ENCODE measurements around the gene SIM1. TPM values are rescaled to one million over a fixed set of nuclear protein-coding genes. Genes with fewer than 3 reads are reported as not detected.

The SIM1 gene
- total and polyA plus RNA-seq, 2 of the 8 experiments (the other 6 are each of a cell fraction or from before 2014, with no cell fraction given) = 0.02 to 0.39 TPM

DNA sequence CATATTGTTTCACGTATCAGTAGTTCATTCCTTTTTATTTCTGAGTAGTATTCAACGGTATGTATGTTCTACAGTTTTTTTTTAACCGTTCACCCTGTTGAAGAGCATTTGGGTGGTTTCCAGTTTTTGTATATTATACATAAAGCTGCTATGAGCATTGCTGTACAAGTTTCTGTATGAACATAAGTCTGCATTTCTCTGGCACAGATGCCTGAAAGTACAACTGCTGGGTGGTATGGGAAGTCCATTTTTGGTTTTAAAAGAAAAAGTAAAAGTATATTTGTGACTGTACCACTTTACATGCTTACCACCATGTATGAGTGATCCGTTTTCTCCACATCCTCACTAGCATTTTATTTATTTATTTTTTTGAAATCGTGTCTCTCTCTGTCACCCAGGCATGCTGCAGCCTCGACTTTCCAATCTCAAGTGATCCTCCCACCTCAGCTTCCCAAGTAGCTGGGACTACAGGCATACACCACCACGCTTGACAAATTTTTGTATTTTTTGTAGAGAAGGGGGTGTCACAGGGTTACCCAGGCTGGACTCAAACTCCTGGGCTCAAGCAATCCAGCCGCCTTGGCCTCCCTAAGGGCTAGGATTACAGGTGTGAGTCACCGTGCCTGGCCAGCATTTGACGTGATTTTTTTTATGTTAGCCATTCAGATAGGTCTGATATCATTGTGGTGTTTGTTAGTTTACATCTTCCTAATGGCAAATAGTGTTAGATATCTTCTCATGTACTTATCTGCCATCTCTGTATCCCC, 11.0 kb upstream of the SIM1 start:
- ChIA-PET CTCF (ENCODE audit: partially characterized antibody) (interaction anchor here (0.9 to 7.5 kb wide), 9 partner anchors 15 to 570 kb away, joined by 3 to 45 read pairs (median 6); no protein-coding TSS in a partner anchor), POLR2A (ENCODE audit: partially characterized antibody) (no interaction called here)
- Histone ChIP-seq H2BK12ac (ENCODE audit: low read depth, low read length) (no peak overlapping the region), H3K27ac (ENCODE audit: low read depth, low read length) (no peak overlapping the region), H4K8ac (ENCODE audit: extremely low read depth, insufficient read depth, low read length) (no peak overlapping the region; the same call in 1 of the 2 replicates), H4K20me1 (replicated peaks in 1 of 2; ENCODE audit: control insufficient read depth in 1 of 2, insufficient read depth in 2 of 2, low read length in 2 of 2) (peaks cover 0 to 1% of the 10 kb centered on the region in 2 experiments), H2AK5ac (ENCODE audit: low read depth, low read length) (no peak overlapping the region), H3K14ac (ENCODE audit: insufficient read length) (no peak overlapping the region), H3K9me3 (ENCODE audit: insufficient read depth in 2 of 2, low read depth in 1 of 2, low read length in 1 of 2) (no peaks in the 10 kb centered on the region), H4K5ac (ENCODE audit: insufficient read length, low read depth, low read length) (no peak overlapping the region), H3K23ac (ENCODE audit: insufficient read length) (no peak overlapping the region), H3K79me2 (ENCODE audit: control insufficient read depth in 1 of 2, insufficient read depth in 2 of 2, low read length in 2 of 2) (no peaks in the 10 kb centered on the region), H3K18ac (ENCODE audit: extremely low read depth, low read length) (no peak overlapping the region), H3K36me3 (ENCODE audit: control insufficient read depth in 2 of 4, insufficient read depth in 4 of 4, low read length in 3 of 4) (no peaks in the 10 kb centered on the region), H2AFZ (ENCODE audit: low read length) (no peak overlapping the region), H3K79me1 (ENCODE audit: low read depth, low read length) (no peaks in the 10 kb centered on the region), H4K91ac (replicated peaks; ENCODE audit: insufficient read length, low read length) (no peak overlapping the region), H2BK120ac (replicated peaks; ENCODE audit: low read depth, low read length) (no peak overlapping the region), H3K4me3 (ENCODE audit: extremely low read depth in 1 of 4, insufficient read depth in 2 of 4, low read depth in 3 of 4, low read length in 4 of 4) (no peak overlapping the region), H3K4ac (replicated peaks; ENCODE audit: insufficient read length, low read depth, low read length) (no peak overlapping the region), H3K9ac (replicated peaks in 1 of 4; ENCODE audit: extremely low read depth in 1 of 4, low read depth in 3 of 4, low read length in 3 of 4) (no peak overlapping the region), H3K23me2 (ENCODE audit: low read depth, low read length) (no peaks in the 10 kb centered on the region; the same call in 1 of the 2 replicates), H3K4me1 (replicated peaks in 1 of 4; ENCODE audit: control insufficient read depth in 3 of 4, insufficient read depth in 4 of 4, low read length in 3 of 4) (no peaks in the 10 kb centered on the region), H3K4me2 (ENCODE audit: insufficient read depth in 1 of 2, low read depth in 2 of 2, low read length in 2 of 2) (no peak overlapping the region), H3K56ac (replicated peaks; ENCODE audit: insufficient read length, low read depth, low read length) (no peak overlapping the region), H2BK5ac (ENCODE audit: low read depth, low read length) (no peak overlapping the region), H2BK15ac (ENCODE audit: low read length) (no peak overlapping the region), H3K27me3 (replicated peaks in 1 of 4; ENCODE audit: control insufficient read depth in 3 of 4, extremely low read depth in 1 of 4, insufficient read depth in 3 of 4, low read length in 3 of 4) (peaks cover 0 to 14% (median 4%) of the 10 kb centered on the region in 4 experiments; a peak in 6 of 7 replicates), H2BK20ac (ENCODE audit: low read length) (no peak overlapping the region)
- WGBS, 2 experiments (ENCODE audit: extremely low coverage in 1 of 2, insufficient coverage in 1 of 2, insufficient read length in 1 of 2, insufficient replicate concordance in 2 of 2, low coverage in 1 of 2, low lambda C conversion rate in 2 of 2, missing lambda C conversion rate in 1 of 2) = 81% methylated on average over 10 of the region's 10 CpGs; no CpG with 5 or more reads in 1 of the 2 experiments
- no peak for TF ChIP-seq POLR2AphosphoS5 (IDR thresholded peaks at IDR 0.05; ENCODE audit: low read depth, low read length)
- TF ChIP-seq CREB1 (IDR thresholded peaks at IDR 0.05) = no peak
- no peak for TF ChIP-seq BRCA1 (IDR thresholded peaks at IDR 0.05; ENCODE audit: low read depth, low read length)
- no peak for TF ChIP-seq NRF1 (IDR thresholded peaks at IDR 0.05; ENCODE audit: low read depth, low read length)
- no peak for TF ChIP-seq KDM1A (IDR thresholded peaks at IDR 0.05; ENCODE audit: borderline replicate concordance, low read length)
- no peak for TF ChIP-seq POU5F1 (IDR thresholded peaks at IDR 0.05; ENCODE audit: low read depth, low read length)
- TF ChIP-seq, protein P1, sequence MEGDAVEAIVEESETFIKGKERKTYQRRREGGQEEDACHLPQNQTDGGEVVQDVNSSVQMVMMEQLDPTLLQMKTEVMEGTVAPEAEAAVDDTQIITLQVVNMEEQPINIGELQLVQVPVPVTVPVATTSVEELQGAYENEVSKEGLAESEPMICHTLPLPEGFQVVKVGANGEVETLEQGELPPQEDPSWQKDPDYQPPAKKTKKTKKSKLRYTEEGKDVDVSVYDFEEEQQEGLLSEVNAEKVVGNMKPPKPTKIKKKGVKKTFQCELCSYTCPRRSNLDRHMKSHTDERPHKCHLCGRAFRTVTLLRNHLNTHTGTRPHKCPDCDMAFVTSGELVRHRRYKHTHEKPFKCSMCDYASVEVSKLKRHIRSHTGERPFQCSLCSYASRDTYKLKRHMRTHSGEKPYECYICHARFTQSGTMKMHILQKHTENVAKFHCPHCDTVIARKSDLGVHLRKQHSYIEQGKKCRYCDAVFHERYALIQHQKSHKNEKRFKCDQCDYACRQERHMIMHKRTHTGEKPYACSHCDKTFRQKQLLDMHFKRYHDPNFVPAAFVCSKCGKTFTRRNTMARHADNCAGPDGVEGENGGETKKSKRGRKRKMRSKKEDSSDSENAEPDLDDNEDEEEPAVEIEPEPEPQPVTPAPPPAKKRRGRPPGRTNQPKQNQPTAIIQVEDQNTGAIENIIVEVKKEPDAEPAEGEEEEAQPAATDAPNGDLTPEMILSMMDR (IDR thresholded peaks at IDR 0.05; ENCODE audit: control extremely low read depth in 1 of 3, insufficient read depth in 1 of 3, low read depth in 1 of 3, low read length in 3 of 3) = no peak
- TF ChIP-seq TAF7 (optimal IDR thresholded peaks at IDR 0.05; ENCODE audit: borderline replicate concordance, low read depth, low read length) = no peak
- TF ChIP-seq EP300 (IDR thresholded peaks at IDR 0.05; ENCODE audit: borderline replicate concordance in 1 of 2, low read depth in 2 of 2, low read length in 2 of 2) = no peak
- TF ChIP-seq MAX (IDR thresholded peaks at IDR 0.05) = no peak
- FAIRE-seq = no peak
- no peak for DNase-seq (ENCODE audit: low read depth in 1 of 2, low spot score in 2 of 2)
